GM12865 (cell line): Measurements from ENCODE around the gene ZNF230.

Experiments
- DNase-seq: peaks from one replicate; pipeline ENCODE4 v3.0.0; 2010; ENCODE audit warnings: low read depth
- H3K4me3 ChIP-seq: 2 replicates; pipeline ENCODE4 v1.5.1; 2011; ENCODE audit warnings: mild to moderate bottlenecking, low read depth, low read length, control low read depth
- TF ChIP-seq, protein P1 (sequence below): IDR thresholded peaks from 2 replicates; pipeline ENCODE4 v1.5.1; 2011; ENCODE audit warnings: low read length, control low read depth, low read depth, inconsistent platforms; ENCODE audit not compliant: insufficient read depth; ENCODE audit errors: missing control alignments

Gene ZNF230

DNA sequence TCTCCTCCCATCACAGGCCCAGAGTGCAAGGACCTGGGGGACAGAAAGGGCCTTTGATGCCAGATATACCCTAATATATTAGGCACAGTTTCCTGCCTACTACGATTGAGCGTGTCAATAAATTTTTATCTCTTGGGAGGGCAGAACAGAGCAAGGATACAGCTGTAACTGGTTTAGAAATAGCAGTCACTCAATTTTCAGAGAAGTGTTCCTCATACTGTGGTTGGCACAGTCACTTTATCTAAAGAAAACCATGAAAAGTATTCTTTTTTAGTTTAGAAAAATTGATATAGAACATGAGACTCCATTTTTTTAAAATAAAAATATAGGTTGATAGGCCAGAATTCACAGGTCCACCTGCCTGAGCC lies 19.2 kb upstream of the ZNF230 start:
- peak overlapping the region; percentile 59 for H3K4me3 ChIP-seq
- no peak for DNase-seq
- TF ChIP-seq, protein P1, sequence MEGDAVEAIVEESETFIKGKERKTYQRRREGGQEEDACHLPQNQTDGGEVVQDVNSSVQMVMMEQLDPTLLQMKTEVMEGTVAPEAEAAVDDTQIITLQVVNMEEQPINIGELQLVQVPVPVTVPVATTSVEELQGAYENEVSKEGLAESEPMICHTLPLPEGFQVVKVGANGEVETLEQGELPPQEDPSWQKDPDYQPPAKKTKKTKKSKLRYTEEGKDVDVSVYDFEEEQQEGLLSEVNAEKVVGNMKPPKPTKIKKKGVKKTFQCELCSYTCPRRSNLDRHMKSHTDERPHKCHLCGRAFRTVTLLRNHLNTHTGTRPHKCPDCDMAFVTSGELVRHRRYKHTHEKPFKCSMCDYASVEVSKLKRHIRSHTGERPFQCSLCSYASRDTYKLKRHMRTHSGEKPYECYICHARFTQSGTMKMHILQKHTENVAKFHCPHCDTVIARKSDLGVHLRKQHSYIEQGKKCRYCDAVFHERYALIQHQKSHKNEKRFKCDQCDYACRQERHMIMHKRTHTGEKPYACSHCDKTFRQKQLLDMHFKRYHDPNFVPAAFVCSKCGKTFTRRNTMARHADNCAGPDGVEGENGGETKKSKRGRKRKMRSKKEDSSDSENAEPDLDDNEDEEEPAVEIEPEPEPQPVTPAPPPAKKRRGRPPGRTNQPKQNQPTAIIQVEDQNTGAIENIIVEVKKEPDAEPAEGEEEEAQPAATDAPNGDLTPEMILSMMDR = no peak

DNA sequence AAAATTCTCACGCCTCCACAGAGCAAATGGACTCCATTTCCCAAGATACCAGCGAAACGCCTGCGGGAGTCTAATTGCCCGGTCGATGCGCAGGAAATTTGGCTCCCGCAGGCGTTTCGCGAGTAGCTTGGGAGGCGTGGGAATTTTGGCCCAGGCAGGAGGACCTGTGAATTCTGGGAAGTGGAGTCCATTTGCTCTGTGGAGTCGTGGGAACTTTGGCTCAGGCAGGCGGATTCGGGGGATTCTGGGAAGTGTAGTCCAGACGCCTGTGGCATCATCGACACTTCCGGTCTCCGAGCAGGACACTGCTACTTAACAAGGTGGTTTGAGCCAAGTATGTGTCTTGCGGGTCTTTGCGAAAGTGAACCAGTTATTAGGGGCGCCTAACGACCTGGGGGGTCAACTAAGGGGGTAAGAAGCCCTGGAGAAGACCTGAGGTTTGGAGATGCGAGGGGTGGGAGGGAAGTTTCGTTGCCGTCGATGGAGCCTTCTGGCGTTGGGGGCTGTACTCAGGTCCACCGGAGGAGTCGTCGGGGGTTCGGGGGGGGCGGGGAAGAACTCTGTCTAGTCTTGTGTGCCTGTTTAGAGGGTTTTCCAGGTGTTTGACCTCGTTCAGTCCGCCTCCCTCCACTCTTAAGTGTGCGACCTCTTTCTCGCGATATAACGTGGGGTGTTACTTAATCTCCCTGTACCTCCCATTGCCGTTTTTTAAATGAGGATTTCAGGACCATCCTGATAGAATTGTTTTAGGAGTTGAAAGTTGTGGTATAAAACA lies 18.7 kb upstream of the ZNF230 start, which contains the start of gene ZNF155:
ZNF155 (plus strand) TSS at position 277 of the 775 bp plus-strand sequence. CDS start 4,356 bp downstream, outside the sequence.
- H3K4me3 ChIP-seq = peak within 1 kb of the TSS; percentile 59
- TF ChIP-seq, protein P1 = no peak
- peak; percentile 87 for DNase-seq

DNA sequence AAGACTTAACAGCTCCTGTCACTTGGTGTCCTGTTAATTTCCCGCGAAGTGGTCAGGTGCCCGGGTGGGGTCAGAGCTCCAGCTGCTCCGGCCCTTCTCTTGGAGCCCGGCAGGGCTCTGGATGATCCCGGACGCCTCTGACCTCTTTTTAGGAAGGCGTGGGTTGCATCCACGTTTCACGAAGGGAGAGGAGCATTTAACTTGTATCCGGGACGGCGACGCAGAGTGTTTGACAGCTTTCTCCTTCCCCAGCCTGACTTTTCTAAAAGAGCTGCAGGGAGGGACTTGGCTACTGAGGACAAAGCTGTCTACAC lies 18.1 kb upstream of the ZNF230 start:
- TF ChIP-seq, protein P1 = no peak
- no peak for DNase-seq
- H3K4me3 ChIP-seq = peak overlapping the region; percentile 59

DNA sequence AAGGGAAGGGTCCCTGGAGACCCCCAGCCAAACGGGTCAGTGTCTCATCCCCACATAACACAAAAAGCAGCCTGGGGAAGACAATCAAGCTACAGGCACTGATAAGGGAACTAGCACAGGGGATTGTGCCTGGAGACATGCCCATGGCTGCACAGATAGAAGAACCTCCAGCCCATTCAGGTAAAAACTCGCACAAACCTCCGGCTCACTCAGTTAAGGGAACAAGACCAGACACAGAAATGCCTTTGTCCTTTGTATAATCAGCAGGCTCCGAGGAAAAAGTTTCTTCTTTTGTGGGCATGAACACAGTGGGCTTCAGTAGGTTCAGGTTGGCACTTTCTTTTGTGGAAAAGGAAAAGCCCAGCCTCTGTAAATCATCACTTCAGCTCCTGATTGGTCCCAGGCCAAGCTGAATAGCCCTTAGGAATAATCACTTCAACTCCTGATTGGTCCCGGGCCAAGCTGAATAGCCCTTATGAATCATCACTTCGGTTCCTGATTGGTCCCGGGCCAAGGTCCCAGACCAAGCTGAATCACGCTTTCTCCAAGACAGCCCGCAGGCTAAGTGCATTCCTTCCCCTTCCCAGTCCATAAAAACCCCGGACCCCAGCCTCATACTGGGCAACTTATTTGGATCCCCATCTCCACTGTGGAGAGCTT lies 5.0 kb upstream of the ZNF230 start:
- H3K4me3 ChIP-seq = no peak overlapping the region
- TF ChIP-seq, protein P1 = no peak
- DNase-seq = no peak

DNA sequence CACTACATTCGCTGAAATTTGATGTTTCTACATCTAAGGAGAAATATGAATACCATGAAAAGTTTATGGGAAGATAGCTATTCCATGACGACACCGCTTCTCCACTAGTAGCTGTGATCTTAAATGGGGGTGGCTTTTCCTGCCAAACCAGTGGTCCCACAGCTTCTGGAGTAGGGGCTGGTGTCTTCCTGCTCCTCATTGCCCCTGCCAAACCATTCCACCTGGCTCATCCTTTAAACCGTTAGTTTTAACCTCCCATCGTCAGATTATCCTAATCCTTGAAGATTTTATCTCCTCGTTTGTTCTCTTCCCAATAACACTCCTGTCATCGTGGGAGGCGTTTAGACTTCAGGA lies 568 bp upstream of the ZNF230 start:
- DNase-seq = no peak

DNA sequence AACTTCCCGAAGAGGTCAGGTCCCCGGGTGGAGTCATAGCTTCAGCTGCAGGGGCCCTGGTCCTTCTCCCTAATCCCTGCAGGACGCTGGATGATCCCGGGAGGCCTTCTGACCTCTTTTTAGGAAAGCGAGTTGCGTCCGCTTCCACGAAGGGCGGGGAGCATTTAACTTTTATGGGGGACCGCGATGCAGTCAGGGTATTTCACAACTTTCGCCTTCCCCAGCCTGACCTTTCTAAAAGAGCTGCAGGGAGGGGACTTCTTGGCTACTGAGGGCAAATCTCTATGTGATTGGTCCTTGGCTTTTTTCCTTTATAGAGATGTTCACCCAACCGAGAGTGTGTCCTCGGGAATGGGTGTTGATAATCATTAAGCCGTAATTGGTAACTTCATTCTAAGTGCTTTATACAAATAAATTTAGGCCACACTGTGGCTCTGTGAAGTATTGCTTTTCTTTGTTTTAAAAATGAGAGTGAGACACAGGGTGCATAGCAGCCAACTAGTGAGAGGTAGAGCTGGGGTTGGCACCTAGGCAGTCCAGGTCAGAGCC lies 778 bp downstream of the ZNF230 start:
- TF ChIP-seq, protein P1 = no peak
- H3K4me3 ChIP-seq = peak overlapping the region; percentile 74
- DNase-seq = peak; percentile 30

More for the DNA sequence above, 568 bp upstream of the ZNF230 start:
- TF ChIP-seq, protein P1 = no peak
- H3K4me3 ChIP-seq = peak overlapping the region; percentile 74
